GM12801 (cell line): ENCODE measurements around the gene ZC3H4.

Experiments
- CTCF ChIP-seq: IDR thresholded peaks from one replicate; pipeline ENCODE4 v1.5.1; 2011; ENCODE audit warnings: control low read depth; ENCODE audit not compliant: insufficient read length; ENCODE audit errors: extremely low read depth

The ZC3H4 gene

GRCh38 chr19:47072323-47072722, 41.3 kb downstream of the ZC3H4 start:
- TF ChIP-seq CTCF = no peak

- TF ChIP-seq CTCF = no peak
Observed at GRCh38 chr19:47071731-47072130, 41.8 kb downstream of the ZC3H4 start.

- TF ChIP-seq CTCF = no peak
Observed at GRCh38 chr19:47070756-47071155, 42.8 kb downstream of the ZC3H4 start.

- no peak for TF ChIP-seq CTCF
Observed at GRCh38 chr19:47069795-47070194, 43.8 kb downstream of the ZC3H4 start.

- no peak for TF ChIP-seq CTCF
Observed at GRCh38 chr19:47068876-47069406, 44.6 kb downstream of the ZC3H4 start.

- no peak for TF ChIP-seq CTCF
Observed at GRCh38 chr19:47068246-47068645, 45.3 kb downstream of the ZC3H4 start.

- TF ChIP-seq CTCF = no peak
Observed at GRCh38 chr19:47067215-47067847, 46.2 kb downstream of the ZC3H4 start.
